Panc1 (cell line): ENCODE data around the gene AGAP1.

Source experiments
- CTCF ChIP-seq: fragments of 450-650 bp; IDR thresholded peaks from 2 replicates; pipeline ENCODE4 v1.5.1; 2017; ENCODE audit warnings: mild to moderate bottlenecking
- POLR2AphosphoS5 ChIP-seq: IDR thresholded peaks from 2 replicates; pipeline ENCODE4 v1.6.1; 2012; ENCODE audit warnings: mild to moderate bottlenecking, low read depth, low read length, moderate library complexity
- SIN3A ChIP-seq: IDR thresholded peaks from 2 replicates; pipeline ENCODE4 v1.6.1; 2012; ENCODE audit warnings: low read depth, mild to moderate bottlenecking, low read length, moderate library complexity, borderline replicate concordance; ENCODE audit not compliant: insufficient read depth
- TCF7L2 ChIP-seq: IDR thresholded peaks from 2 replicates; pipeline ENCODE4 v1.6.1; 2011; ENCODE audit warnings: mild to moderate bottlenecking, low read depth, low read length, inconsistent platforms

DNA sequence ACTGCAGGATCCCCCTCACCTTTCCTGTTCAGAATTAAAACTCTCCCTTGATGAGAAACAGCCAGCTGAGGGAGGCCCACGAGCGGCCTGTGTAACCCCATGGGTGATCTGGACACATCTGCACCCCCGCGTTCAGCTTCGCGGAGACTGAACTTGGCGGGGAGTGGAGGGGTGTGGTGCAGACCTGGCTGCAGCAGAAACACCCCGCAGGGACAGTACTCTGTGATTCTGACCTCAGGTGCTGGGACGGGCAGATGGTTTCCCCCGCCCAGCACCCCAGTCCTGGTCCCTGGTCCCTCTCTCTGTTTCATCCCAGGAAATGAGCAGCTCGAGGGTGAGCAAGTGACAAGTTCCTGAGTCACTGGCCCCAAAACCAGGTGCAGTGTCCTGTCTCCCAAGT is 633.2 kb downstream of the AGAP1 start:
- TF ChIP-seq CTCF (no peak), POLR2AphosphoS5 (no peak), SIN3A (no peak), TCF7L2 (no peak)
